HG02852 (cell line): ENCODE results near the gene ACACB.

Experiments
- ATAC-seq: cut with Tn5 transposase; IDR thresholded peaks from one replicate; pipeline ENCODE4 v1.9.1; 2021; ENCODE audit warnings: mild to moderate bottlenecking, moderate library complexity; ENCODE audit not compliant: unreplicated experiment

ACACB gene

GRCh38 chr12:109271418-109271817 is 155.0 kb downstream of the ACACB start:
- no peak for ATAC-seq

GRCh38 chr12:109273354-109273753 is 157.0 kb downstream of the ACACB start:
- ATAC-seq: no peak

- ATAC-seq: no peak
Measured at GRCh38 chr12:109274381-109274780, 158.0 kb downstream of the ACACB start.

- no peak for ATAC-seq
Measured at GRCh38 chr12:109275173-109275572, 158.8 kb downstream of the ACACB start.

- no peak for ATAC-seq
Measured at GRCh38 chr12:109276160-109276559, 159.8 kb downstream of the ACACB start.

GRCh38 chr12:109277255-109277898 is 161.0 kb downstream of the ACACB start:
- no peak for ATAC-seq

- ATAC-seq: no peak
Measured at GRCh38 chr12:109277899-109278762, 161.7 kb downstream of the ACACB start.

GRCh38 chr12:109278912-109279311 is 162.5 kb downstream of the ACACB start:
- ATAC-seq: no peak

- ATAC-seq: no peak
Measured at GRCh38 chr12:109279525-109279924, 163.1 kb downstream of the ACACB start.

GRCh38 chr12:109281452-109281851 is 165.1 kb downstream of the ACACB start:
- no peak for ATAC-seq

- no peak for ATAC-seq
Measured at GRCh38 chr12:109284392-109284791, 168.0 kb downstream of the ACACB start.

- ATAC-seq: no peak
Measured at GRCh38 chr12:109286252-109286651, 169.9 kb downstream of the ACACB start.

- ATAC-seq: no peak
Measured at GRCh38 chr12:109286652-109287051, 170.3 kb downstream of the ACACB start.

GRCh38 chr12:109287181-109287580 is 170.8 kb downstream of the ACACB start:
- ATAC-seq: no peak

GRCh38 chr12:109287811-109288469 is 171.6 kb downstream of the ACACB start:
- ATAC-seq: no peak

GRCh38 chr12:109288571-109288970 is 172.2 kb downstream of the ACACB start:
- no peak for ATAC-seq

GRCh38 chr12:109289004-109289403 is 172.6 kb downstream of the ACACB start:
- no peak for ATAC-seq

- no peak for ATAC-seq
Measured at GRCh38 chr12:109289551-109289950, 173.2 kb downstream of the ACACB start.

GRCh38 chr12:109290061-109290460 is 173.7 kb downstream of the ACACB start:
- ATAC-seq: no peak

- ATAC-seq: no peak
Measured at GRCh38 chr12:109291117-109291516, 174.7 kb downstream of the ACACB start.

GRCh38 chr12:109291521-109292341 is 175.3 kb downstream of the ACACB start:
- no peak for ATAC-seq
